K562 (cell line): ENCODE results near the gene SMG9. TPM values are rescaled to one million over a fixed set of nuclear protein-coding genes. Genes with fewer than 3 reads are reported as not detected.
A peak's percentile ranks its signal among the peaks of the same experiment; 100 is the strongest.

Experiments
- BCL6 ChIP-seq: fragments of 250-450 bp; sonication (Bioruptor Pico); IDR thresholded peaks from 2 replicates; pipeline ENCODE4 v1.4.0; 2020
- BCLAF1 ChIP-seq, 2 experiments: fragments of 450-650 bp in 1 of 2; IDR thresholded peaks; 2 replicates each; pipeline ENCODE4 v1.6.1; 2011 to 2017; ENCODE audit warnings: low read depth in 2 of 2, antibody characterized with exemption in 1 of 2, borderline replicate concordance in 1 of 2, low read length in 1 of 2, mild to moderate bottlenecking in 1 of 2, mixed read lengths in 1 of 2; ENCODE audit not compliant: control insufficient read depth in 1 of 2
- CREB3L1 ChIP-seq: fragments of 450-650 bp; IDR thresholded peaks from 2 replicates; pipeline ENCODE4 v1.6.1; 2014; ENCODE audit warnings: low read depth, mild to moderate bottlenecking, moderate library complexity, borderline replicate concordance
- DMBX1 ChIP-seq: fragments of 250-450 bp; sonication (Bioruptor Pico); IDR thresholded peaks from 2 replicates; pipeline ENCODE4 v1.8.0; 2022; ENCODE audit warnings: inconsistent platforms, mild to moderate bottlenecking, moderate library complexity, borderline replicate concordance
- FIP1L1 ChIP-seq: fragments of 200-400 bp; formaldehyde crosslinking; IDR thresholded peaks from 2 replicates; pipeline ENCODE4 v1.6.1; 2018; ENCODE audit warnings: mild to moderate bottlenecking, low read depth, low read length; ENCODE audit not compliant: poor library complexity, severe bottlenecking
- GABPB1 ChIP-seq: sonication (generic); formaldehyde crosslinking; IDR thresholded peaks from 2 replicates; pipeline ENCODE4 v1.8.0; 2022; ENCODE audit warnings: mild to moderate bottlenecking, missing genetic modification reagents
- KLF1 ChIP-seq: fragments of 450-650 bp; IDR thresholded peaks from 2 replicates; pipeline ENCODE4 v1.6.1; 2016; ENCODE audit warnings: missing genetic modification characterization, missing compliant biosample characterization
- MBD2 ChIP-seq: sonication (generic); IDR thresholded peaks from 2 replicates; pipeline ENCODE4 v1.6.1; 2016; ENCODE audit warnings: low read depth, borderline replicate concordance
- MYNN ChIP-seq, 2 experiments: sonication (generic); formaldehyde crosslinking in 1 of 2; IDR thresholded peaks; 2 replicates each; pipeline versions ENCODE4 v1.5.0 to v1.6.1; 2016 to 2020; ENCODE audit warnings: antibody characterized with exemption in 1 of 2, missing genetic modification reagents in 1 of 2
- PCBP1 ChIP-seq: fragments of 200-400 bp; formaldehyde crosslinking; IDR thresholded peaks from 2 replicates; pipeline ENCODE4 v1.6.1; 2018; ENCODE audit warnings: mild to moderate bottlenecking, low read depth, low read length; ENCODE audit not compliant: poor library complexity, severe bottlenecking
- SIX5 ChIP-seq, 2 experiments: IDR thresholded peaks; 2 replicates each; pipeline ENCODE4 v1.6.1; 2011; ENCODE audit warnings: low read length in 2 of 2, borderline replicate concordance in 1 of 2, low read depth in 1 of 2, mild to moderate bottlenecking in 1 of 2, moderate library complexity in 1 of 2; ENCODE audit not compliant: insufficient read depth in 1 of 2
- SRSF1 ChIP-seq: fragments of 200-400 bp; formaldehyde crosslinking; IDR thresholded peaks from 2 replicates; pipeline ENCODE4 v1.6.1; 2017; ENCODE audit warnings: mild to moderate bottlenecking, low read depth, low read length, moderate library complexity
- STAG1 ChIP-seq: sonication (generic); formaldehyde crosslinking; IDR thresholded peaks from 2 replicates; pipeline ENCODE4 v1.5.0; 2020; ENCODE audit warnings: missing genetic modification reagents, borderline replicate concordance
- TCF7L2 ChIP-seq: fragments of 150-350 bp; IDR thresholded peaks from 2 replicates; pipeline ENCODE4 v1.6.1; 2016; ENCODE audit warnings: low read depth, mild to moderate bottlenecking, low read length, moderate library complexity
- ZC3H11A ChIP-seq: IDR thresholded peaks from 2 replicates; pipeline ENCODE4 v1.6.1; 2012; ENCODE audit warnings: low read depth, low read length, improper control_type of control experiment
- ZNF280A ChIP-seq: fragments of 450-650 bp; IDR thresholded peaks from 2 replicates; pipeline ENCODE4 v1.6.1; 2018; ENCODE audit warnings: mild to moderate bottlenecking, low read depth; ENCODE audit not compliant: partially characterized antibody
- ZNF57 ChIP-seq: fragments of 450-650 bp; formaldehyde crosslinking; IDR thresholded peaks from 2 replicates; pipeline ENCODE4 v1.4.0; 2020; ENCODE audit warnings: mild to moderate bottlenecking, moderate library complexity
- ZNF644 ChIP-seq: fragments of 200-800 bp; sonication (Bioruptor generic); IDR thresholded peaks from 2 replicates; pipeline ENCODE4 v1.6.1; 2016; ENCODE audit warnings: low read depth, missing genetic modification characterization, missing compliant biosample characterization
- ZNF830 ChIP-seq: fragments of 250-450 bp; sonication (Bioruptor Pico); IDR thresholded peaks from 2 replicates; pipeline ENCODE4 v1.5.0; 2021; ENCODE audit warnings: mild to moderate bottlenecking
- polyA plus RNA-seq, 8 experiments: library from polyadenylated mRNA; depleted of rRNA in 4 of 8; stranded (reverse) in 5 of 8; unstranded in 3 of 8; fragments of >200 nt; fragmentation: Nextera tagmentation in 2 of 8; fragmentation: Illumina TruSeq in 1 of 8; extraction: Ambion mirVana in 2 of 8; extraction: Trizol in 1 of 8; gene quantifications; 2 replicates each; pipeline versions ENCODE4 v1.2.1 to v1.2.3, GENCODE V29; 2011 to 2014; ENCODE audit warnings: inconsistent platforms in 1 of 8, missing spikeins in 1 of 8
- total RNA-seq, 7 experiments: library from RNA; depleted of rRNA in 6 of 7; stranded (reverse); fragments of >200 nt in 6 of 7; fragmentation: Illumina TruSeq in 2 of 7; extraction: Trizol in 2 of 7; gene quantifications; 2 replicates each; pipeline versions ENCODE4 v1.2.1 to v1.2.3, GENCODE V29; 2011 to 2021; ENCODE audit warnings: low replicate concordance in 1 of 7

SMG9 gene
- total and polyA plus RNA-seq, 9 of the 15 experiments (the other 6 are each of a cell fraction or from before 2014, with no cell fraction given), result 1.7 to 79.7 (median 40.2) TPM

GRCh38 chr19:43777163-43777695 is 22.5 kb upstream of the SMG9 start (continued):
- TF ChIP-seq MYNN (IDR thresholded peaks at IDR 0.05), result no peak
- no peak for TF ChIP-seq MYNN (CRISPR knock-in tag; IDR thresholded peaks at IDR 0.05)
- no peak for TF ChIP-seq TCF7L2
- TF ChIP-seq KLF1, result 0 out of 2 replicates have a peak, but pooled peaks have one; percentile 5
- TF ChIP-seq CREB3L1, result no peak
- TF ChIP-seq GABPB1, result no peak
- TF ChIP-seq BCLAF1 (IDR thresholded peaks at IDR 0.05; ENCODE audit: borderline replicate concordance in 1 of 2, control insufficient read depth in 1 of 2, low read depth in 2 of 2, low read length in 1 of 2), result no peak
- TF ChIP-seq PCBP1, result no peak
- TF ChIP-seq ZC3H11A, result no peak
- TF ChIP-seq ZNF830 (CRISPR knock-in tag), result no peak
- no peak for TF ChIP-seq STAG1 (CRISPR knock-in tag)
- no peak for TF ChIP-seq ZNF280A
- TF ChIP-seq SIX5 (IDR thresholded peaks at IDR 0.05; ENCODE audit: borderline replicate concordance in 1 of 2, insufficient read depth in 1 of 2, low read depth in 1 of 2, low read length in 2 of 2), result no peak
- no peak for TF ChIP-seq ZNF644
- TF ChIP-seq DMBX1, result no peak
- TF ChIP-seq SRSF1, result no peak
- no peak for TF ChIP-seq ZNF57 (CRISPR knock-in tag)
- no peak for TF ChIP-seq MBD2
- TF ChIP-seq FIP1L1, result no peak
- no peak for TF ChIP-seq BCL6 (CRISPR knock-in tag)
